Measurements from ENCODE around the gene GUCY1B1.
A peak's percentile ranks its signal among the peaks of the same experiment; 100 is the strongest.

Gene GUCY1B1

DNA sequence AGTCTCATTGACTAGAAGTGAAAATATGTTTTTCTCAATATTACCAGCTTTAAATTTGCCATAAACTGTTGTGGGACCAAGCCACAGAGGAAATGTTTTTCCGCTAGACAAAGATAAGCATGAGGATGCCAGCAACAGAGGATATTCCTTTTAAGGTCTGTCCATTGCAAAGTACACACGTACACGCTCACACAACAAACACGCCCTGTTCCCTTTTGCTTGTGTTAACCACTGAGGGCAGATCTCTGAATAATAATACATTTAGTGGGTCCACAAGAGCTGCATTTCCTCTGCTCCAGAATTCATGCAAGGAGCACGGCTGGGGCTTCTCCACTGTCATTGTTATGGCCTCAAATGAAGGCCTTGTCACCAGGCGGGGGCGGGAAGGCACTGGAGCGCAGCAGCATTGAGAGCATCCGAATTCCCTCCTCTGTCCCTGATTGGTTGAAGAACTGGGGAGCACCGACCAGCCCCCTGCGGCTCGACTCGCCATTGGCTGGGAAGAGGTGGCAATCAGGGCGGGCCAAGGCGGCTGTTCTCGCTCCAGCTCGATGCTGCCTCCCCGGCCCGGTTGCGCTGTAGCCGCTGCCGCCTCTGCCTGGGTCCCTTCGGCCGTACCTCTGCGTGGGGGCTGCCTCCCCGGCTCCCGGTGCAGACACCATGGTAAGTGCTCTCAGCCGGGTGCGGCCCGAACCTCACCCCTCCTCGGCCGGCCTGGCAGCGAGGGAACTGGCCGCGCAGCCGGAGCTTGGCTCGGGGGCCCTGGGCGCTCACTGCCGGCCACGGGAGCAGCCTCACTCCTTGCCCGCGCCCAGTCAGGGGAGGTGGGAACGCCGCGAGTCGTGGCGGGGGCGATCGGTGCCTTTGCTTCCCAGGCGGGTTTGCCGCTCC lies at the start of gene GUCY1B1:
Gene GUCY1B1 (plus strand): TSS at position 541 of the 891 bp plus-strand sequence. CDS start 120 bp downstream, at position 661.
- DNase-seq: peak; percentile 96

DNA sequence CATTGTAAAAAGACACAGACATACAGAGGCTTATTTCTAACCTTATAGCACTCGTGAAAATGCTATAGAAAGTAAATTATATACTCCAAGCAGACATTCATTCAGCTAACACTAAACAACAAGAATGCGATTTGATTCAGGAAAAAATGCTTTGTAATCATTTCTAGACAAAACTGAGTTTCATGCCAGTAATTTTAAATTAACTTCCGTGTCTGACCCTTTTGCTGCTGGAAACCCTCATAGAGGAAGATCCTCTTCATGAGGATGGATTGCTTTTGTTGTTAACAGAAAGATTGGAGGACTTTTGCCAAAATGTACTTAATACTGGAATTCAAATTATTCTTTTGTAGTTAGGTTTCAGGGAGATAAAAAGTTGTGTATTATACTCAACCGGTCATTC lies 48.9 kb upstream of the GUCY1B1 start:
- no peak for DNase-seq

DNA sequence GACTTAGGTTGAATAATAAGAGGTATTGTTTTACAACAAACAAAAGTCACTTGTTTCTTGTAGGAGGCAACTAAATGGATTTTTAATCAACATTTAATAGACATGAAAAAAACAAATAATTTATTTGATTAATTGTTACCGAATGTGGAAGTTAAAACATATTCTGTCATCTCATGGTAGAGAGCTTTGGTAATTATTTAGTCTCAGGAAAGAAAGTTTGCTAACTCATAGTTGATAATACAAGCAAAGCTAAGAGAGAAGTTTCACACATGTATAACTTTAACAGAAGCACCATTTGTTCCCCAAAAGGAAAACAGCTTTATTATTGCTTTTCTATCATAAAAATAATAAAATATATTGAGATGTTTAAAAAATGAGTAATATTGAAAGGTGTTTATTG lies 47.3 kb upstream of the GUCY1B1 start:
- no peak for DNase-seq

DNA sequence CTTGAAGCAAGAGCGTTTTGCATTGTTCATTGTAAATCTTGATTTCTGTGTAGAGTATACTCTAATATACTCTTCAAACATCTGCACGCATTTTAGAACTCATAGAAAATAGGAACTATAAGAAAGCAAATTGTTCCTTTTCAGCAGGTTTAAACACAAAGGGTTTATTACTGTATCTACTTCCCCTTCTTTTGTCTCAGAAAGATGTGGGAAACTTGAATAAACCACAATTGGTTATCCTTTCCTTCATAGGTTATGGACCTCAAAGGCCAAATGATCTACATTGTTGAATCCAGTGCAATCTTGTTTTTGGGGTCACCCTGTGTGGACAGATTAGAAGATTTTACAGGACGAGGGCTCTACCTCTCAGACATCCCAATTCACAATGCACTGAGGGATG lies 46.0 kb upstream of the GUCY1B1 start:
- no peak for DNase-seq

DNA sequence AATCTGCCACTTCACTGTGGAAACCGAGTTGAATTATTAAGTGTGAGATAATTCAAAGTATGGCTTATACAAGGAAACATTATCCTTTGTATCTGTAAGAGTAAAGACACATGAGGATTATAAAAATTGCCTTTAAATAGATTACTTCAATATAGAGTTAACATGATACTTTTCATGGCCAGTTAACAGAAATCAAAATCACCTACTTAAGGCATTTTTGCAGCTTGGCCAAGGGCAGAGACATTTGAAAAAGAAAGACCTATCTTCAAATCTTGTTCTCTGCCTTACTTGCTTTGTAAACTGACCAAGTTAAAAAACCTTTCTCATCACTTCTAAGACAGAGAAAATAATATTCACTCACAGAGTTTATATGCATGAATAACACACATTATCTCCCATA lies 44.9 kb upstream of the GUCY1B1 start:
- DNase-seq: no peak

DNA sequence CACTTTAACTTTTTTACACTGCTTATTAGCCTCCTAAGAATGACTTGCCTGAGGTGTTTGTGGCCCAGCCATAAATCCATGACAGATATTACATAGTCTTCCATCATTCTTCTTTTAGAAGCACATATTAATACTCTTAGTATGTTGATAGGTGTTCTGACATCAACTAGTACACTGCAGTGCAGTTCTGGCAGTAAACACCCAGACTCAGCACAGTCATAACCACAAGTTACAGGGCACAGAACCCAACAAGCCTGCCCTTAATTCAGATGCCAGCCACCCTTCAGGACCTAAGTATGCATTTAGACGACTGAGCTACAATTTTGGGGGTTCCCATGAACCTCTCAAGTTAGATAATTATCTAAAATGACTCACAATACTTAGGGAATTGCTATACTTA lies 36.5 kb upstream of the GUCY1B1 start:
- no peak for DNase-seq

DNA sequence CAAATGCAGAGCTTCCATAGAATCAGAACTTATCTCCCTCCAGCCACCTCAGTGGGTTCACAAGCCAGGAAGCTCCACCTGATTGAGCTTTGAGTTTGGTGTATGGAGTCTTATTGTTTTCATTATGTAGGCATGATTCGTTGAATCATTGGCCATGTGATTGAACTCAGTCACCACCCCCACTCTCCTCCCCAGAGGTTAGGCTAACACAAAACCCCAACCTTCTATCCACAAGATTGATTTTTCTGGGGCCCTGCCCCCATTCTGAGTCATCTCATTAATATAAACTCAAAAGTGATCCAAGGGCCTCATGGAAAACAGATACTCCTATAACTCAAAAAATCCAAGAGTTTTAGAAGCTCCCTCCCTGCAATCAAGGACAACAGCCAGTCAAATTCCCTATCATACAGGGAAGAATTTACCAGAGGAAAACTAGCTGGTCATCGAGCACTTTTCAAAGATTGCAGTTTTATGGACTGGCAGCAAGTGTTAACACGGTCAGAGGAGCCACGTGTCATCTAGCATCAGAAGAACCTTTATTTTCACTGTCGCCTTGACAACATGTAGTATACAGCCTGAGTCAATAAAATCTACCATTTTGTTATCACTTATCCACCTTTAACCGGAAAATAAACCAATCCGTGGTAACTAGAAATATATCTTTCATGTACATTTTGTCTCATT lies 35.9 kb upstream of the GUCY1B1 start:
- no peak for DNase-seq

DNA sequence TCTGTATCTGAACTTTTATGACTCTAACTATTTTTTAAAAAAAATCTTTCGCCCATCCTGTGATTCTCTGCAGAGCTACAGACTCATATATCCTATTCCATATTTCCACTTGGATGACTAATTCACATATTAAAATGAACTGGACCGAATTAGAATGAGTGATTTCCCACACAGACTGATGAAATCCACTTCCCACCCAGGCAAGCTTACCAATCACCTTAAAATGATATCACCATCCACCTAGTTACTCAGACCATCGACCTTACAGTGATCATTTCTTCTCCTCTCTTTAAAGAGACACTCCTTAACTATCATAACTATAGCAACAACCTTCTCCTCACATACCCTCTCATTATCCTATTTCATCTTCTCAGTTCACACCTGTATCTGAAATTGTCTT lies 34.1 kb upstream of the GUCY1B1 start:
- no peak for DNase-seq

DNA sequence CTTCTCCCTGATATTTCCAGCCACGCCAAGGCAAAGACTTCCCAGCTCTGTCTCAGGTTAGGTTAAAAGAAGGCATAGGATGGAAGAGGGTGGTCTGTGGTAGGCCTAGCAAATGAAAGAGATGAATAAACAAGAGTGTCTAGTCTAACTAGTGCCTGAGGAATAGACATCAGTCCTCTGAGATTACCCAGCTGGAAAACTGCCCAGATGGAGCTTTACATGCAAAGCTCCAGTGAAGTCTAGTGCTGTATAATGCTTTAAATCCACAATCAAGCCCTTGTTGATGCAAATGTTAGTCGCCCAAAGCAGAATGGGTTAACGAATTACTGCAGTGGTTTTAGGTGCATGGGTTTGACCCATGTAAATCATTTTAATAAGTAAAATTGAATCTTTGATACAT lies 24.8 kb upstream of the GUCY1B1 start:
- no peak for DNase-seq

DNA sequence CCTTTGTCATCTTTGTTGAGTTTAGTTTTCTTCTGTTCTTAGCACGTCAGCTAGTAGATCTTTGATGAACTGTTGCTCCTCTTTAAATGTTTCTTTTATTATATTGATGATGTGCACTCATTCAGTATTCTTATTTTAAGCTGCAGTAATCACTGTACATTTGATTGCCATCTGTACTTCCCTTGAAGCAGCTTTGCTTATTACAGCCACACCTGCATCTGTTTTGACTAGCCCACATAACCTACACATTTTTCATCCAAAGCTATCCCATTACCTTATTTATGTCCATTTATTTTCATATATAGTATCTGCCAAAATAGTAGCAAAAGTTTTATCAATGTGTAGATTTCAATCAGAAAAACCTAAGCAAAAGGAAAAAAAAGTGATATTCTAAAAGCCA lies 23.9 kb upstream of the GUCY1B1 start:
- no peak for DNase-seq

DNA sequence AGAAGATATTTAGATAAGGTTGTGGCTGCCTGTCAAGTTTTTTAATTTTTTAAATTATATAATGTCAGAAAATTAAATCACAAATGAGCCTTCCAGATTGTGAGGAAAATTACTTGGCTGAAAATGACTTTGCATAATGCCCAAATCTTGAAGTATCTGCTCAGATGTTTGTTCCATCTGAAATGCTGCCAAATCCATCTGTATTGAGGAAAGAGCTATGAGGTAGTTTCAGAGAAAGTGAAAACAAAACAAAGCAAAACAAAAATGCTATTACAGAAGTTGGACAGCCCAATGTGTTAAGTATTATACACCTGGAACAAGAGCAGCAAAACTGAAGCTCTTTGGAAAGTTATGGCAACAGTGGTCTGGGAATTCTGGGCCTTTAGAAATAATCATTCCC lies 23.3 kb upstream of the GUCY1B1 start:
- DNase-seq: no peak

DNA sequence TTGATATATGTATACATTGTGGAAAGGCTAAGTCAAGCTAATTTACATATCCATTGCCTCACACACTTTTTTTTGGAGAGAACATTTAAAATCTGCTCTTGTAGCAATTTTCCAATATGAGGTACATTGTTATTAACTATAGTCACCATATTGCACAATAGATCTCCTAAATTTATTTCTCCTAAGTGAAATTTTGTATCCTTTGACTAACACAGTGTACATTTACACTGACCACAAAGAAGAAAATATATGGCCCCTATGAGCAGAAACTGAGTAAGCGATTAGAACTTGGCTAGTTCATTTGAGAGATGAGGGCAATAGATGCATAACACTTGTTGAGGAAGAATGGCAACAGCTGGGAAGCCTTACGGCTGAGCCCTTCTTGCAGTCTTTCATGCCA lies 20.3 kb upstream of the GUCY1B1 start:
- DNase-seq: no peak

DNA sequence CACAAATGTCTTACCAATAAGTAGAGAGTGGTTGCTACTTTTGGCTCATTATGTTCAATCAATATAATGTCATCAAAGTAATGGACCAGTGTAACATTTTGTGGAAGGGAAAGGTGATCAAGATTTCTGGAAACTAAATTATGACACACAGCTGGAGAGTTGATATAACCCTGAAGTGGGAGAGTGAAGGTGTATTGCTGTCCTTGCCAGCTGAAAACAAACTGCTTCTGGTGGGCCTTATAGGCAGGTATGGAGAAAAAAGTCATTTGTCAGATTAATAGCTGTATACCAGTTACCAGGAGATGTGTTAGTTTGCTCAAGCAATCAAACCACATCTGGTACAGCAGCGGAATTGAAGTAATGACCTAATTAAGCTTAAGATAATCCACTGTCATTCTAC lies 17.3 kb upstream of the GUCY1B1 start:
- no peak for DNase-seq

DNA sequence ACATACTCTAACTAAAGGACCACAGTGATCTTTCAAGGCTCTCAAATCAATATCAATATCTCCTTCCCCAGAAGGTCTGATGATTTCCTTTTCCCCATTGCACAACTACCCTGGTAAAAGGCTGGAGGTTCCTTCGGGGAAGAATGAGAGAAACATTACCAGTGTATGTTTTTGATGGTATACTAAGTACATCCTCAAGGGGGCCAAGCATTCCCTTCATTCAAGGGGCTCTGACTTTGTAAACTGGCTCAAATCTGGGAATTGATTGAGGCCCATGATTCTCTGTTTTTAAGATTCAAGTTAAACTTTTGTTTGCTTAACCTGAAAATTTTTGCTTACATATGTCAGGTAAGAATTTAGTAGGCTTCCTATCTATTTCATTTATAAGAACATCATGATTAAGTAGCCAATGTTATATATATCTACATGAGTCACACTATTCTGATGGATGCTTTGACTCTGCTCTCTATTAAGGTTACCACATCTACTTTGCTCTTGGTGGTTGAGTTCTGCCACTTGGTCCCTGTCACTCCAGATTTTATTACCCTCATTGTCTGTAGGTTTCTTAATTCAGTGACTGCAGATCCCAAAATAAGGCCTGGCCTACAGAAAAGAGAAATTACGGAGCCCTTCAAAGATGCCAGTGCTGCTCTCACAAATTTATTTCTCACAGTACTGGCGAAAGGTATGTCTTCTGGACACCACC lies 16.4 kb upstream of the GUCY1B1 start:
- DNase-seq: no peak

DNA sequence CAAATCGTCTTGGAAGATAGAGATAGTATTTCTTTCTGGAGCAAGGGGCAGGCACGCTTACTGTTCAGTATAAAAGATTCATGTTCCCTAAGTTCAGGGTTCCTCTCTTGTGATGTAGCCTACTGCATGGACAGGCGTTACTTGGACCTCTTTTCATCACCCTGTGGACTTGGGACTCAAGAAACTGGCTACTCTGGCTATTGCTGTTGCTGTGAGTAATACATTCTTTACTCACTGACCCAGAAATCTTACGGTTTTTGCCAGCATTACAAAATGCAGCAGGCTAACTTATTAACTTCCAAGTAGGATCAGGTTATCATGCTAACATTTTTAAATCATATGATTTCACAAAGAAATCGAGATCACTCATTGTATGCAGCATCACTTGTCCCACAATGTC lies 12.8 kb upstream of the GUCY1B1 start:
- DNase-seq: no peak

DNA sequence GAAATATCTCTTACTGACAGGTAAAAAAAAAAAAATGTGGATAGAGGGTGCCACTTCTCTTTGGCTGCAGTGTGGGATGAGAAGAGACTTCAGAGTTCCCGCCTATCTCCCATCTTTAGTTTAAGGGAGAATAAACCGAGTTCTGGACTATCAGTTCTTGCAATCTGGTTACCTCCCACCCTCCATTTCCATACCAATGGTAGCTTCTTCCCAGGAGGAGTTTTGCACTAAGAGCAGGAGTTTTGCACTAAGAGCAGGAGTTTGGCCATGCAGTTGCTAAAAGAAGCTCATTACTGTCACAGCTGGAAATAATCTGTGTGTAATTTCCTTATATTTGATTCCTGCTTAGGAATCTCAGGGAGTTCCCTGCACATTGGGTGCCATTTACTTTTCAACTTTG lies 10.8 kb upstream of the GUCY1B1 start:
- DNase-seq: no peak

DNA sequence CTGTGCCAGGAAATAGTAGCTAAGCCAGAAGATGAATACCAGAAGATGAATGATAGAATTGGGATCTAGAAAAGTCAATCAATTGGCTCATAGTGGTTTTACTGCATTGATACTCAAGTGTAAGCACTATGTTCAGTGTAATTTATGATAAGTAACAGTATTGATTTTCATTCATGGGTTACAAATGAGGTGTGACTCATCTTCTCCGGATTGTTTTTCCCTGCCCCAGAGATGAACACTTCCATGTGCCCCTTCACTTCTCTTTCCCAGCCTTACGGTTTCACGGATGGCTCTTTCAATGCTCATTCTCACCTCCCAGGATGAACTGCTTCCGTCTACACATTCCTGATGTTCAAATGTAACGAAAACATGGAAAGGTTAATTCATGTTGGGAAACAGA lies 9.8 kb upstream of the GUCY1B1 start:
- no peak for DNase-seq

DNA sequence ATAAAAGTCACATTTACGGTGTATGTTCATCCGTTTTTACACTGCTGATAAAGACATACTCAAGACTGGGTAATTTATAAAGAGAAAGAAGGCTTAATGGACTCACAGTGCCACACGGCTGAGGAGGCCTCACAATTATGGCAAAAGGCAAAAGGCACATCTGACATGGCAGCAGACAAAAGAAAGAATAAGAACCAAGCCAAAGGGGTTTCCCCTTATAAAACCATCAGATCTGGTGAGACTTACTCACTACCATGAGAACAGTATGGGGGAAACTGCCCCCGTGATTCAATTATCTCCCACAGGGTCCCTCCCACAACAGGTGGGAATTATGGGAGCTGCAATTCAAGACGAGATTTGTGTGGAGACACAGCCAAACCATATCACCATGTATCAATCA lies 7.3 kb upstream of the GUCY1B1 start:
- DNase-seq: no peak

DNA sequence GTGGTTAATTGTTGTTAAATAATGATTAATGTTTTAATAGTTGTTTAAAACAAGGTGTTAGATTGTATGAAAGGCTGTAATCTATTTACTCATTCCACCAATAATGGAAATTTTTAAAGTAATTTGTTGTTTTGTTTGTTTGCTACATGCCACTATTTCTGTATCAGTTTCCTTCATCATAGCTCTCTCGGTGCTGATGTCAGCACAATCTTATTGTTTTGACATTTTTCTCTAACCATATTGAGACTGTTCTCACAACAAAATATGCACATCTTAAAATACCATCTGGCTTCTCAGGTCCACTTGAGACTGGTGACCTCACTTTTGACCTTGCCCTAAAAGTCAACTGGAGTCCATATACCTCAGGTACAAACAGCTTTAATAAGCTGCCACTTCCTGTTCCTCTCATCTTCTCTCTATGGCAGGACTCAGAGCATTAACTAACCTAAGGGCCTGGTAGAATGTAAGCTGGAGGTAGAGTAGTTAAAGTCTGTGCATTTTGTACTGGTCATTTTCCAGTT lies 1.0 kb upstream of the GUCY1B1 start:
- DNase-seq: no peak

DNA sequence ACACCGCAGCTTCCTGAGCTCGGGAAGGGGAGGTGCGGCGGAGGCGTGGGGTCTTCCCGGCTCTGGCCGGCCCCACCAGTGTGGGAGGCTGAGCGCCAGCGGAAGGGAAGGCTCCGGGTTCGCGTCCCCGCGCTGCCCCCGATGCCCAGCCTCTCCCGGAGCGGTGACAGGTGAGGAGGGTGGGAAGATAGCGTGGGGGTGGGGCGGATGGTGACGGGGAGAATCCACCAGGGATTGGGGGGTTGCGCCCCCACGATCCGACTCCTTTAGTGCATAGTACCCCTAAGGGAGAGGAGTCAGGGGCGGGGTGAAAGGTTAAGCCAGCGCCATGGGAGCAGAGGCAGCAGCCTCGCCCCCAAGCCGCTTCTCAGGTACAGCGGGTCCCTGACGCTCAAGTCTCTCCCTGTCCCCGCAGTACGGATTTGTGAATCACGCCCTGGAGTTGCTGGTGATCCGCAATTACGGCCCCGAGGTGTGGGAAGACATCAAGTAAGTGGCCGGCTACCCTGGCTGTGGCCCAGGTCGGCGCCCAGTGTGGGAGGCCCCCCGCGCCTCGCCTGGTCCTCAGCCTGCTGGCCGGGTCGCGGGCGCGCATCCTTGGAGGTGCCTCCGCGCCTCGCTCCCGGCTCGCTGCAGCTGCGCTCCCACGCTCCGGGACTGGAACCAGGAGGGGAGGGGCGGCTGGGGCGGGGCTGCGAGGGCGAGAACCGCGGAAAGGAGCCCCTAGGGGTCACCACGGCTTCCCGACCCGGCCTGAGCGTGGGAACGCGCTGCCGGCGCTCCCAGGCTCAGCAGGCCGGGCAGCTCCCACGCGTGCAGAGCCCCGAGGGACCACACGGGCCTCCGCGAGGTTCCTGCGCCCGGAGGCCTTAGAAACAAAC lies 791 bp downstream of the GUCY1B1 start:
- peak; percentile 85 for DNase-seq

DNA sequence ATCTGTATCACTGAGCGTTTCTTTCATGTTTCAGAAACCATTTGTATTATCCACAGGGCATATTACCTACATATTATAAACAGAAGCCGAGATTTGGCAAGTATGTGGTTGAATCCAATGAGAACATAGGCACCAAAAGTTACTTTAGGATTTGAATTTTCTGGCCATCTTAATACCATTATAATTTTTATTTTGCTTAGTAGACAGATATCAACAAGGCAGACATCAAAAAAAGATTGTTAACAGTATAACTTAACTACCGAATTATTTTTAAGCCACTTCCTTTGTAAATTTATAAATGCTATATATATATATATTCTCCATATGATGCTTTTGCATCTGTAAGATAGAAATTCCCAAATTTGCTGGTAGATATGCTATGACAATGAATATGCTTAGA lies 2.2 kb downstream of the GUCY1B1 start:
- no peak for DNase-seq

DNA sequence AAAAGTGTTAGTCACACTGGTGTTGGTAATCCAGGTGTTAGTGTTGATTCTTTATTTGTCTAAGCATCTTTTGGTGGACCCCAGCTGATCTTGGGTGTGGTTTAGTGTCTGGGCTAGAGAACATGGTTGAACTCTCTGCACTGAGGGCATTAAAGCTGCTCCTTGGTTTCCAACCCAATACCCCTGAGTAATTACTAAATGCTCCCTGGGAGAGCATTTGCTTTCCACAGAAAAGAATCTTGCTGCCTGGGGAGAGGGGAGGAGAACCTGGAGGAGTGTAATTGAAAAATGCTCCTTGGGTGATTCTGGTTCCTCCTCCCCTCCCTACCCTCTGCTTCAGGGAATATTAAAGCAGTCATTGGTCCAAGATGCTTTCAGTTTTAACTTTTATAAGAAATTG lies 3.1 kb downstream of the GUCY1B1 start:
- no peak for DNase-seq

DNA sequence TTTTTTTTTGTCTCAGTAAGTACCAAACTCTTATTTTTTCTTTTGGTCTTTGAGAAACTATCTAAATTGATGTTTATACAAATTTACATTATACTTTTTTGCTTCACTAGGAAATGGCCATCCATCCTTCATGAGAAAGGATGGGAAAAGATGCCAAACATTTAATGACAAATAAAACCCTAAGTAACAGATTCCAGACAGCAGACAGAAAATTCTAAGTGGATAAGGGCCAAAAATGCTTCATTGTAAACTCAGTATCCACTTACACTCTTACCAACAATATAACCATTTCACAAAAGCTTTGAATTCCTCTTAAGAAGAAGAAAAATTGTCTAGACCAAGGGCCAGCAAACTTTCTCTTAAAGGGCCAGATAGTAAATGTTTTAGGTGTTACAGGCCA lies 3.5 kb downstream of the GUCY1B1 start:
- no peak for DNase-seq
